ENCODE measurements around the gene SHISA9. TPM values are rescaled to one million over a fixed set of nuclear protein-coding genes. Genes with fewer than 3 reads are reported as not detected.

Gene SHISA9
- total RNA-seq, 1 experiment from 2014 or later = 0.29 TPM

DNA sequence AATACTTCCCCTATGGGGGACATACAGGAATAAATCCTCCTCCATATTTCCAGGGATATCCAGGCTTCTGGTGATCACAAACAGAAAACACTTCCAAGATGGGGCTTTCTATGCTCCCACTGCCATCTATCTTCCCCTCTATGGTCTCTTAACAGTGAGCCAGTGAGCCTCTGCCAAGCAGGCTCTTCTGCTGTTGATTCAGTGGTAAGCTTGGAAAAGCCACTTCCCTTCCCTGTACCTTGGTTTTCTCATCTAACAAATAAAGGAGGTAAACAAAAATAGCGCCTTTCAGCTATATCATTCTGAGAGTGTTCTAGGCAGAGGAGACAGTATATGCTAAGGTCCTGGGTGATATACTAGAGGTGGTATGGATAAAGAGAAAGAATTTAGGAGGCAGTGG is 368.0 kb downstream of the SHISA9 start:
- intact Hi-C loops (cut with micrococcal nuclease; ENCODE audit: unreplicated experiment) = no loop called here
- no peak for TF ChIP-seq CTCF (IDR thresholded peaks at IDR 0.05; ENCODE audit: insufficient read depth in 1 of 2, low read depth in 1 of 2, low read length in 1 of 2, severe bottlenecking in 1 of 2, unreplicated experiment in 1 of 2)
- no peak overlapping the region for H3K4me3 ChIP-seq (ENCODE audit: low read depth, low read length)
- peaks cover 6% of the 10 kb centered on the region; the same call in 1 of the 2 replicates for H3K4me1 ChIP-seq
- no peak overlapping the region for H3K4me3 Mint-ChIP-seq (ENCODE audit: unreplicated experiment)
- BruUV-seq (replicated peaks) = no TSS peak
- peaks cover 8% of the 10 kb centered on the region for H3K4me1 Mint-ChIP-seq (ENCODE audit: low read depth, unreplicated experiment)
- POLR2A ChIA-PET = no interaction called here
- H3K9me3 Mint-ChIP-seq (ENCODE audit: unreplicated experiment) = no peaks in the 10 kb centered on the region
- no peak for DNase-seq
- H3K9me3 ChIP-seq = no peaks in the 10 kb centered on the region
- no peak overlapping the region for H3K27ac Mint-ChIP-seq (ENCODE audit: unreplicated experiment)
- peaks cover 6% of the 10 kb centered on the region for H3K27me3 Mint-ChIP-seq (ENCODE audit: insufficient read depth, unreplicated experiment)
- H3K36me3 Mint-ChIP-seq (ENCODE audit: insufficient read depth, unreplicated experiment) = no peaks in the 10 kb centered on the region
- H3K36me3 ChIP-seq (ENCODE audit: control insufficient read depth, insufficient read depth, low read length) = no peaks in the 10 kb centered on the region
- no peaks in the 10 kb centered on the region for H3K27me3 ChIP-seq (replicated peaks; ENCODE audit: control insufficient read depth, insufficient read depth, low read length)
- CTCF ChIA-PET = no interaction called here

DNA sequence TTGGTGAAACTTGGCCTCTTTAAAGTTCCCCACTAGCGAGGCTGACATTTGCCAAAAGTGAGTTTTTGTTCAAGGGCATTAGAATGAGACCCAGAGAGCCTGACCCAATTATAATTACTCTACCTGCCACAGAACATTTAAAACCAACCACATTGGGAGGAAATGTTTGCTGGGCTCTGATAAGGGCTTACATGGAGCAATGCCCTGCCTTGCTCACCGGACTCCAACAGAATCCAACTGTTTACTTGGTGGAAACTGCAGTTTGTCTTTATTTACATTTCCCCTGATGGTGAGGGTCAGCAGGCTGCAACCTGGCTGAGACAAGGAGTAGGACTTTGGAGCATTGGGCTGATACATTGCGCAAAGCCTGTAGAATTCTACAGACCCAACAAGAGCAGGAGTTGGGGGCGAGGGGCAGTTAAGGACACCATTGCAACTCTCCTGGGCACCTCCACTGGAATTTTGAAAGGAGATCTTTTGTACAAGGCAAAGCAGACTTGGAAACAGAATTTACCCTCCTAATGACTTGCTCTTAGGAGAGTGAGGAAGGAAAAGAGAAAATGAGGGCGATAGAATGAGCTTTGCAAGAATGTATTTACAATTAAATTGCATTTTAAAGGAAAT is 368.6 kb downstream of the SHISA9 start:
- Mint-ChIP-seq H3K4me1 (ENCODE audit: low read depth, unreplicated experiment) (peaks cover 8% of the 10 kb centered on the region), H3K27me3 (ENCODE audit: insufficient read depth, unreplicated experiment) (peaks cover 6% of the 10 kb centered on the region), H3K36me3 (ENCODE audit: insufficient read depth, unreplicated experiment) (no peaks in the 10 kb centered on the region), H3K27ac (ENCODE audit: unreplicated experiment) (no peak overlapping the region), H3K4me3 (ENCODE audit: unreplicated experiment) (no peak overlapping the region), H3K9me3 (ENCODE audit: unreplicated experiment) (no peaks in the 10 kb centered on the region)
- intact Hi-C loops (cut with micrococcal nuclease; ENCODE audit: unreplicated experiment) = no loop called here
- POLR2A ChIA-PET = no interaction called here
- no peak for TF ChIP-seq CTCF (IDR thresholded peaks at IDR 0.05; ENCODE audit: insufficient read depth in 1 of 2, low read depth in 1 of 2, low read length in 1 of 2, severe bottlenecking in 1 of 2, unreplicated experiment in 1 of 2)
- CTCF ChIA-PET = no interaction called here
- H3K4me1 ChIP-seq = peaks cover 6% of the 10 kb centered on the region; the same call in 1 of the 2 replicates
- H3K36me3 ChIP-seq (ENCODE audit: control insufficient read depth, insufficient read depth, low read length) = no peaks in the 10 kb centered on the region
- no peaks in the 10 kb centered on the region for H3K27me3 ChIP-seq (replicated peaks; ENCODE audit: control insufficient read depth, insufficient read depth, low read length)
- H3K4me3 ChIP-seq (ENCODE audit: low read depth, low read length) = no peak overlapping the region
- H3K9me3 ChIP-seq = no peaks in the 10 kb centered on the region
- no TSS peak for BruUV-seq (replicated peaks)
- peak; percentile 22 to 44 for DNase-seq

DNA sequence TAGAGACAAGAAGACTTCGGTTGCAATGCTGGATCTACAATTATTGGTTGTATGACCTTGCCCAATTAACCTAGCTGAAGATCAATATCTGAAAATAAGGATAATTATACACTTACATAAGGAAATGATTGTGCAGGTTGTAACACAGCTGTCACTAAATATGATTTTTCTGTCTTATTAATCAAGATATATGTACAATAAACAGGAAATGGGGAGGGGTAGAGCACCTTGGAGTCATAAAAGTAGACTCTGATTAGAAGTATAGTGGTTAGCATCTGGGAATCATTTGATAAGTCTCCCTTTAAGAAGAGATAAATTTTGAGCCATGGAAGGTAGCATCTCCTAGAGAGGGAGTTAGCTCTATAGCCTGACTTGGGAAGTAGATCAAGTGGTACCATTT is 369.2 kb downstream of the SHISA9 start:
- TF ChIP-seq CTCF (IDR thresholded peaks at IDR 0.05; ENCODE audit: insufficient read depth in 1 of 2, low read depth in 1 of 2, low read length in 1 of 2, severe bottlenecking in 1 of 2, unreplicated experiment in 1 of 2) = no peak
- Histone ChIP-seq H3K27me3 (replicated peaks; ENCODE audit: control insufficient read depth, insufficient read depth, low read length) (no peaks in the 10 kb centered on the region), H3K9me3 (no peaks in the 10 kb centered on the region), H3K4me3 (ENCODE audit: low read depth, low read length) (no peak overlapping the region), H3K36me3 (ENCODE audit: control insufficient read depth, insufficient read depth, low read length) (no peaks in the 10 kb centered on the region), H3K4me1 (peaks cover 6% of the 10 kb centered on the region; the same call in 1 of the 2 replicates)
- no TSS peak for BruUV-seq (replicated peaks)
- H3K4me3 Mint-ChIP-seq (ENCODE audit: unreplicated experiment) = no peak overlapping the region
- POLR2A ChIA-PET = no interaction called here
- H3K36me3 Mint-ChIP-seq (ENCODE audit: insufficient read depth, unreplicated experiment) = no peaks in the 10 kb centered on the region
- peaks cover 8% of the 10 kb centered on the region for H3K4me1 Mint-ChIP-seq (ENCODE audit: low read depth, unreplicated experiment)
- no peaks in the 10 kb centered on the region for H3K9me3 Mint-ChIP-seq (ENCODE audit: unreplicated experiment)
- CTCF ChIA-PET = no interaction called here
- H3K27me3 Mint-ChIP-seq (ENCODE audit: insufficient read depth, unreplicated experiment) = peaks cover 3% of the 10 kb centered on the region
- H3K27ac Mint-ChIP-seq (ENCODE audit: unreplicated experiment) = no peak overlapping the region
- intact Hi-C loops (cut with micrococcal nuclease; ENCODE audit: unreplicated experiment) = no loop called here
- no peak for DNase-seq
